OCI-LY7 (cell line): ENCODE data around the gene MINDY4. TPM values are rescaled to one million over a fixed set of nuclear protein-coding genes. Genes with fewer than 3 reads are reported as not detected.

Experiments
- BruUV-seq: library from RNA; stranded (reverse); fragments of 400-500 nt; replicated peaks from 2 replicates; lab custom pipeline; 2021; lab: Mats Ljungman, UMichigan
- CTCF ChIA-PET: fragments of 300-600 bp; sonication (Branson Sonifier 250); formaldehyde crosslinking; loops from one replicate; lab custom pipeline; 2022; ENCODE audit warnings: antibody characterized with exemption; ENCODE audit not compliant: unreplicated experiment; lab: Charles Lee
- POLR2A ChIA-PET: fragments of 300-600 bp; sonication (Branson Sonifier 250); formaldehyde crosslinking; loops from one replicate; lab custom pipeline; 2022; ENCODE audit warnings: antibody characterized with exemption; lab: Charles Lee
- DNase-seq: peaks from one replicate; pipeline ENCODE4 v3.0.0-alpha.2; 2015; ENCODE audit warnings: low spot score
- H2AFZ ChIP-seq: fragments of 200-600 bp; sonication (generic), shearing (Covaris generic); 2 replicates; pipeline ENCODE4 v1.6.1; 2014; ENCODE audit warnings: mild to moderate bottlenecking, antibody characterized with exemption, low read length, moderate library complexity
- H3K27ac ChIP-seq: fragments of 200-600 bp; sonication (generic); 2 replicates; pipeline ENCODE4 v1.5.1; 2014; ENCODE audit warnings: mixed run types, low read depth, mild to moderate bottlenecking, moderate library complexity, low read length, inconsistent platforms; ENCODE audit not compliant: poor library complexity, severe bottlenecking
- H3K36me3 ChIP-seq: fragments of 200-600 bp; sonication (generic); 2 replicates; pipeline ENCODE4 v1.6.1; 2014; ENCODE audit warnings: mild to moderate bottlenecking, antibody characterized with exemption, low read length, moderate library complexity, mixed read lengths; ENCODE audit not compliant: insufficient read depth
- H3K4me1 ChIP-seq: fragments of 200-600 bp; sonication (generic); 2 replicates; pipeline ENCODE4 v1.5.1; 2014; ENCODE audit warnings: mild to moderate bottlenecking, low read length; ENCODE audit not compliant: insufficient read depth, poor library complexity, severe bottlenecking
- H3K4me2 ChIP-seq: fragments of 200-600 bp; sonication (generic); 2 replicates; pipeline ENCODE4 v1.6.1; 2014; ENCODE audit warnings: mild to moderate bottlenecking, low read length
- H3K4me3 ChIP-seq: fragments of 200-600 bp; sonication (generic); 2 replicates; pipeline ENCODE4 v1.5.1; 2014; ENCODE audit warnings: mild to moderate bottlenecking, low read depth, low read length; ENCODE audit not compliant: poor library complexity, severe bottlenecking
- H3K79me2 ChIP-seq: fragments of 200-600 bp; sonication (generic); 2 replicates; pipeline ENCODE4 v1.6.1; 2016; ENCODE audit warnings: low read depth, mild to moderate bottlenecking, low read length, moderate library complexity, mixed read lengths; ENCODE audit not compliant: insufficient read depth
- H3K9me2 ChIP-seq: fragments of 200-600 bp; sonication (generic); 2 replicates; pipeline ENCODE4 v1.6.1; 2016; ENCODE audit warnings: mild to moderate bottlenecking, low read length, mixed read lengths; ENCODE audit not compliant: insufficient read depth
- H3K9me3 ChIP-seq: fragments of 200-600 bp; sonication (generic); 2 replicates; pipeline ENCODE4 v1.6.1; 2014; ENCODE audit warnings: mild to moderate bottlenecking, mixed run types, low read length, mixed read lengths
- H4K20me1 ChIP-seq: fragments of 200-600 bp; sonication (generic); 2 replicates; pipeline ENCODE4 v1.6.1; 2014; ENCODE audit warnings: mild to moderate bottlenecking, antibody characterized with exemption, low read length, moderate library complexity, mixed read lengths; ENCODE audit not compliant: insufficient read depth
- CTCF ChIP-seq: fragments of 200-600 bp; sonication (generic); conservative IDR thresholded peaks from 2 replicates; pipeline ENCODE4 v1.5.1; 2014; ENCODE audit warnings: mild to moderate bottlenecking, antibody characterized with exemption, low read length, moderate library complexity, mixed read lengths
- EZH2phosphoT487 ChIP-seq: fragments of 200-600 bp; sonication (generic); IDR thresholded peaks from 2 replicates; pipeline ENCODE4 v1.6.1; 2018; ENCODE audit warnings: low read depth, borderline replicate concordance, mild to moderate bottlenecking, mixed run types, antibody characterized with exemption, low read length, moderate library complexity, mixed read lengths
- intact Hi-C: fragments of 100-400 bp; cut with micrococcal nuclease; formaldehyde crosslinking; loops from one replicate; pipeline ENCODE4 v1.10.0; 2022; ENCODE audit not compliant: unreplicated experiment
- total RNA-seq, 2 experiments: library from RNA; depleted of rRNA in 1 of 2; stranded (reverse); fragments of >200 nt in 1 of 2; shearing (Covaris generic) in 1 of 2; gene quantifications; 2 replicates each; pipeline ENCODE4 v1.2.3, GENCODE V29; 2014 to 2022

The MINDY4 gene
- total RNA-seq, 2 experiments from 2014 or later, result 0.86 TPM; not detected in 1

- no peak overlapping the region for H3K4me3 ChIP-seq
- no peak overlapping the region for H3K4me2 ChIP-seq
- H4K20me1 ChIP-seq, result no peaks in the 10 kb centered on the region
- H3K79me2 ChIP-seq, result no peaks in the 10 kb centered on the region
- no peak overlapping the region for H3K27ac ChIP-seq
- POLR2A ChIA-PET, result no interaction called here
- H2AFZ ChIP-seq, result no peak overlapping the region
- no peak for TF ChIP-seq EZH2phosphoT487
- no peak for TF ChIP-seq CTCF
- no TSS peak for BruUV-seq
- CTCF ChIA-PET, result no interaction called here
- H3K9me2 ChIP-seq, result no peaks in the 10 kb centered on the region
- H3K9me3 ChIP-seq, result no peaks in the 10 kb centered on the region
- no peak for DNase-seq
- intact Hi-C loops, result no loop called here
- no peaks in the 10 kb centered on the region for H3K4me1 ChIP-seq
- no peaks in the 10 kb centered on the region for H3K36me3 ChIP-seq
These were observed 102.4 kb downstream of the MINDY4 start for GRCh38 chr7:30873656-30874055.

GRCh38 chr7:30874656-30875302 is 103.6 kb downstream of the MINDY4 start:
- Histone ChIP-seq H3K27ac (no peak overlapping the region), H3K36me3 (no peaks in the 10 kb centered on the region), H4K20me1 (no peaks in the 10 kb centered on the region), H3K79me2 (no peaks in the 10 kb centered on the region), H2AFZ (no peak overlapping the region), H3K4me2 (no peak overlapping the region), H3K4me1 (no peaks in the 10 kb centered on the region), H3K9me2 (no peaks in the 10 kb centered on the region), H3K4me3 (no peak overlapping the region), H3K9me3 (no peaks in the 10 kb centered on the region)
- intact Hi-C loops, result no loop called here
- TF ChIP-seq CTCF (no peak), EZH2phosphoT487 (no peak)
- CTCF ChIA-PET, result no interaction called here
- POLR2A ChIA-PET, result interaction anchor here (0.6 kb wide), 2 partner anchors 21 to 109 kb away, joined by 4 read pairs; no protein-coding TSS in a partner anchor
- no peak for DNase-seq
- BruUV-seq, result no TSS peak
